Lower leg skin (tissue), 3 donors: ENCODE measurements around the gene E2F1.

Experiments used
- POLR2A ChIP-seq, 2 donors: fragments of 450-650 bp; IDR thresholded peaks; one replicate each; pipeline ENCODE4 v1.6.1; 2016 to 2017; ENCODE audit warnings: antibody characterized with exemption in 2 of 2, mild to moderate bottlenecking in 1 of 2, moderate library complexity in 1 of 2
- TF ChIP-seq, protein P1 (sequence below), 3 donors: fragments of 450-650 bp; IDR thresholded peaks; one replicate each; pipeline ENCODE4 v1.5.1; 2016; ENCODE audit warnings: antibody characterized with exemption in 3 of 3, mild to moderate bottlenecking in 3 of 3, moderate library complexity in 2 of 3

DNA sequence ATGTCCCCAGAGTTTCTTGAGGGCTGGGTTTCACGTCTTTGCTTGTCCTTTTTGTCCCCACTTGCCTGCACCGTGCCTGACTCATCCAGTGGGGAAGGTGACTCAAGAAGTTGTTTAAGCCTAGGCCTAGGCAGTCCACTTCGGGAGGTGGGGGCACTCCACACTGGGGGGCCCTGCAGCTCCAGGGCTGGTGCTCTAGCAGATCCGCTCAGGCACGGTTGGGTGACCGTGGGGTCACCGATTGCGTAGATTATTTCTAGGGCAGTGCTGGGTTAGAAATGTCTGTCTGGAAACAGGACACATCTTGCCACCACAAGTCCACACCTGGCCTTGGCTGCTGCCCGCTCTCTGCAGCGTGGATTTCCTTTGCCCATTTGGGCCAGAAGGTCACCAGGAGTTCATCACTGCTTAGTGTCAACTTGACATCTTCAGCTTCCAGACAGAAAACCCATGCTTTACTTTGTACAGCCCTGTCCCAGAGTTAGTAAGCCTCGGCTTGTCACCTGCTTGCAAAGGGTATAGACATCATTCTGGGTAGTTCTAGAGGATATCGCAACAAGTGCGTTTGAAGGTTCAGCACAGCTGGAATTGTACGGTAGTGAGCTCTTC is 37.7 kb downstream of the E2F1 start:
- no peak for TF ChIP-seq POLR2A (IDR thresholded peaks at IDR 0.05)
- TF ChIP-seq, protein P1, sequence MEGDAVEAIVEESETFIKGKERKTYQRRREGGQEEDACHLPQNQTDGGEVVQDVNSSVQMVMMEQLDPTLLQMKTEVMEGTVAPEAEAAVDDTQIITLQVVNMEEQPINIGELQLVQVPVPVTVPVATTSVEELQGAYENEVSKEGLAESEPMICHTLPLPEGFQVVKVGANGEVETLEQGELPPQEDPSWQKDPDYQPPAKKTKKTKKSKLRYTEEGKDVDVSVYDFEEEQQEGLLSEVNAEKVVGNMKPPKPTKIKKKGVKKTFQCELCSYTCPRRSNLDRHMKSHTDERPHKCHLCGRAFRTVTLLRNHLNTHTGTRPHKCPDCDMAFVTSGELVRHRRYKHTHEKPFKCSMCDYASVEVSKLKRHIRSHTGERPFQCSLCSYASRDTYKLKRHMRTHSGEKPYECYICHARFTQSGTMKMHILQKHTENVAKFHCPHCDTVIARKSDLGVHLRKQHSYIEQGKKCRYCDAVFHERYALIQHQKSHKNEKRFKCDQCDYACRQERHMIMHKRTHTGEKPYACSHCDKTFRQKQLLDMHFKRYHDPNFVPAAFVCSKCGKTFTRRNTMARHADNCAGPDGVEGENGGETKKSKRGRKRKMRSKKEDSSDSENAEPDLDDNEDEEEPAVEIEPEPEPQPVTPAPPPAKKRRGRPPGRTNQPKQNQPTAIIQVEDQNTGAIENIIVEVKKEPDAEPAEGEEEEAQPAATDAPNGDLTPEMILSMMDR (IDR thresholded peaks at IDR 0.05) = no peak
